ENCODE measurements around the gene WAS.
"Not testable (repeated sequence)": the region's sequence is repeated elsewhere in the genome, so short reads cannot be mapped to it uniquely, and the experiment has no call there.

Gene WAS

GRCh38 chrX:48683411-48683982 is at the start of gene WAS:
Gene WAS (plus strand): TSS chrX:48683799. CDS start chrX:48683854, 55 bp downstream.
- DNase-seq: peak; percentile 45 to 61

DNA sequence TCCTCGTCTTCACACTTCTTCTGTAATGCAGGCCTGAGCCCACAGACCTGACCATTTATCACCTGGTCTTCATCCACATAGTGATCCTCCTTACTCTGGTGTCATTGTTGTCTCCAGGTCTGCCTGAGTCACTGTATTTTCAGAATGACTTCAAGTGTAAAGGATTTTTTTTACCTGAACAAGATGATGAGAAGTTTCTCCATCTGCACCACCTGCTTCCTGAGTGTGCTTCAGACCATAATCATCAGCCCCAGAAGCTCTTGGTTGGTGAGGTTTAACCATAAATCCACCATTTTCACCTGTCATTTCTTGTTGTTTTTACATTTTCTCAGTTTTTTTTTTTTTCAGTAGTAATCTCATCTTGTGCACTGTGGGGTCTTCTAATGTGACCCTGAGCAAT is 47.3 kb upstream of the WAS start:
- no peak for DNase-seq

GRCh38 chrX:48636776-48637175 is 46.8 kb upstream of the WAS start:
- no peak for DNase-seq

GRCh38 chrX:48645669-48646068 is 37.9 kb upstream of the WAS start:
- DNase-seq: no peak

GRCh38 chrX:48648336-48648751 is 35.3 kb upstream of the WAS start:
- DNase-seq: peak; percentile 38 to 45

GRCh38 chrX:48649102-48649501 is 34.5 kb upstream of the WAS start:
- DNase-seq: no peak

DNA sequence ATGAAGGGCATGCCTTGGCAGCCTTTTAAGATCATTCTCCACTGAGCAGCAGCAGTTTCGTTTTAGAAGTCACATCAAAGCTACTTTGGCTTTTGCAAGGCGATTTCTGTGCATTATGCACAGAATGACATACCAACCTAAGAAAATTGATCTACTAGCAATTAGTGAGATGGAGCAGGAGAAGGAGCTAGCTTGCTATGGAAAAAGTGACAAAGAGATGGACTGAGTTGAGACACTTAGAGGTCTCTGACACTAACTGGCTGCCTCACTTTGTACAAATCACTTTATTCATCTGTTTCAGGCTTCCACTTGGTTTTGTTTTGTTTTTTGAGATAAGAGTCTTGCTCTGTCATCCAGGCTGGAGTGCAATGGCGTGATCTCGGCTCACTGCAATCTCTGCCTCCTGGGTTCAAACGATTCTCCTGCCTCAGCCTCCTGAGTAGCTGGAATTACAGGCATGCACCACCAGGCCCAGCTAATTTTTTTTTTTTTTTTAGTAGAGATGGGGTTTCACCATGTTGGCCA is 31.5 kb upstream of the WAS start:
- DNase-seq: not testable (repeated sequence)

DNA sequence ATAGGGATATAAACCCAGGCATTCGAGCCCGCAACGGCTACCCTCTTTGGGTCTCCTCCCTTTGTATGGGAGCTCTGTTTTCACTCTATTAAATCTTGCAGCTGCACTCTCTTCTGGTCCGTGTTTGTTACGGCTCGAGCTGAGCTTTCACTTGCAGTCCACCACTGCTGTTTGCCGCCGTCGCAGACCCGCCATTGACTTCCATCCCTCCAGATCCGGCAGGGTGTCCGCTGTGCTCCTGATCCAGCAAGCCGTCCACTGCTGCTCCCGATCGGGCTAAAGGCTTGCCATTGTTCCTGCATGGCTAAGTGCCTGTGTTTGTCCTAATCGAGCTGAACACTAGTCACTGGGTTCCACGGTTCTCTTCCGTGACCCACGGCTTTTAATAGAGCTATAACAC is 28.9 kb upstream of the WAS start:
- not testable (repeated sequence) for DNase-seq

DNA sequence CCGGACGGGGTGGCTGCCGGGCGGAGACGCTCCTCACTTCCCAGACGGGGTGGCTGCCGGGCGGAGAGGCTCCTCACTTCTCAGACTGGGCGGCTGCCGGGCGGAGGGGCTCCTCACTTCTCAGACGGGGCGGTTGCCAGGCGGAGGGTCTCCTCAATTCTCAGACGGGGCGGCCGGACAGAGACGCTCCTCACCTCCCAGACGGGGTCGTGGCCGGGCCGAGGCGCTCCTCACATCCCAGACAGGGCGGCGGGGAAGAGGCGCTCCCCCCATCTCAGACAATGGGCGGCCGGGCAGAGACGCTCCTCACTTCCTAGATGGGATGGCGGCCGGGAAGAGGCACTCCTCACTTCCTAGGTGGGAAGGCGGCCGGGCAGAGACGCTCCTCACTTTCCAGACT is 23.9 kb upstream of the WAS start:
- DNase-seq: not testable (repeated sequence)

- no peak for DNase-seq
These were observed 20.4 kb upstream of the WAS start for GRCh38 chrX:48663241-48663640.

DNA sequence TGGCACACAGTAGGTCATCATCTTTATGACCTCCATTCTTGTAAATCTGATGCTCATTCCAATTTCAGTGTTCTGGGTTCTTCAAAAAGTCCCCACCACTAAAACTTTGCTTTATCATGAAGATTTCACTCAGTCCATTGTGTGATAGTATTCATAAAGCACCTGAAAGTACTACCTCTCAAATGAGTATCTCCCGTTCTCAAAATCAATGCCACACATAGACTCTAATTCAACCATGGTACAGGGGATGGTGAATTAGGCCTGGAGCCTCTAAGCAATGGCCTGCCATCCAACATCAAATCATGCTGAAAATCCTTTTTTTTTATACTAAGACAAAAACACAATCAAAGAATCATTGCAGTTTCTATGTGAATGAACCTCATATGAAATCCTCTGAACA is 19.4 kb upstream of the WAS start:
- DNase-seq: no peak

DNA sequence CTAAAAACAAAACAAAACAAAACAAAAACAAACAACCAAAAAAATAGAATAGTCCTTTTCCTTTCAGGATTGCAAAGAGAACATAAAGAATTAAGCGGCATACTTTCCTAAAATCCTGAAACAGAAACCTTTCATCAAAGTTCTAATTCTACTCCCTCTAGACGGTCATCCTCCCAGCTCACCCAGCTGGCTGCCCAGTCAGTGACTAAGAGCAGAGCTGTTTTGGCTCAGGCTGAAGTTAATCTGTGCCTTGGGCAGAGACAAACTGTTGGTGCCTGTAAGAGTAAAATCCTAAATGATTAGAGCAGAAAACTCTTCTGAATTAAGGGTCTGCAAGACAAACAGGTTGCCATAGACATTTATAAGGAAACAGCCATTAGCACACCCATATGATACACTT is 17.6 kb upstream of the WAS start:
- no peak for DNase-seq

DNA sequence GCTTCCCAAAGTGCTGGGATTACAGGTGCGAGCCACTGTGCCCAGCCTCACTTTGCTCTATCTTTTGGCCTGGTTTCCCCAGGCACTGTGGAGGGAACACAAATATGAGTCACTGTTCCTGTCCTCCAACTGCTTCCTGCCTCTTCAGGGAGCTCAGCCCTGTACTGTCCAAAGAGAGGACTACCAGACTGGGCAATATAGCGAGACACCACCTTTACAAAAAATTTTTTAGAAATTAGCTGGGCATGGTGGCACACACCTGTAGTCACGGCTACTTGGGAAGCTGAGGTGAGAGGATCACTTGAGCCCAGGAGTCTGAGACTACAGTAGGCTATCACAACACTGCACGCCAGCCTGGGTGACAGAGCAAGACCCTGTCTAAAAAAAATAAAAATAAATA is 16.9 kb upstream of the WAS start:
- DNase-seq: no peak

DNA sequence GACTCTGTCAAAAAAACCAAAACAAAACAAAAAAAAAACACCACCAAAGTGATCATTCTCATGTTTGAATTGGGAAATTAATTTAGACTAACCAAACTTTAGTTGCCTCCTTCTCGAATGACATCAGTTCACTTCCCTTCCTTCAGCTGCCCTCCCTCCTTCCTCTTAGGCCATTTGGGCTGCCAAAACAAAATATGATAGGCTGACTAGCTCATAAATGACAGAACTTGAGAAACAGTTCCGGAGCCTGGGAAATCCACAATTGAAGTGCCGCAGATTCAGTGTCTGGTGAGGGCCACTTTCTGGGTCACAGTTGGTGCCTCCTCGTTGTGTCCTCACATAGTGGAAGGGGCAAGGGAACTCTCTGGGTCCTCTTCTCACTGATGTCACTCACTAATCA is 16.1 kb upstream of the WAS start:
- peak; percentile 69 to 72 for DNase-seq

GRCh38 chrX:48668187-48668586 is 15.4 kb upstream of the WAS start:
- not testable (repeated sequence) for DNase-seq

DNA sequence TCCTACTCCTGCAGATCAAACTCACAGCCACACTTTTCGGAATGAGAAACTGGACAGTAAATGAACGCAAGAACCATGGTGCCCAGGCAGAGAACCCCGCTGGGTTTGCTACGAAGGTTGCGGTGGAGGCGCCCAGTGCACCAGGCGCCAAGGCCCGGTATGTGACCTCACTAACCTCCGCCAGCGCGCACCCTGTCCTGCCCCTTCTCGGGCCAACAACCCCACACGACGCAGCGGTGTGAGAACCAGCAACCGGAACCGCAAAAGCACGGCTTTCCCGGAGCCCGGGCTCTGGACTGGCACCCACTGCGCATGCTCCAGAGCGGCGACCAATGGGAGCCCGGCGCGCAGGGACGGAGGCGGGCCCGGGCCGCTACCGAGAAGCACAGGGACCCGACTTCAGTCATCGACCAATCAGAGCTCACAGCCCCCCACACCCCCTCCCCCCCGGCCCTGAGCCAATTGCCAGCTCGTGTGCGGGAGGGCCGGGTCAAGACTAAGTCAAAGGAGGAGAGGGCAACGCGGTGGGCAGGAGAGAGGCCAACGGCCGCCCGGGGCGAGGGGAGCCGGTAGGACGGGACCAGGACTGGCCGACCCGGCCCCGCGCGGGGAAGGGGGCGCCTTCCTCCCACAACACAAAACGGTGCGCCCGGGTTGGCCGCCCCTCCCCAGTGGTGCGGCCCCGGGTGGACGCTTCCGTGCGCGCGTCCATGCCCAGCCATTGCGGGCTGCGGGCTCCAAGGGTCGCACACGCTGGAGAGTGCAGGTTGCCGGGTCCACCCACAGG is 7.3 kb upstream of the WAS start:
- DNase-seq: peak; percentile 84

DNA sequence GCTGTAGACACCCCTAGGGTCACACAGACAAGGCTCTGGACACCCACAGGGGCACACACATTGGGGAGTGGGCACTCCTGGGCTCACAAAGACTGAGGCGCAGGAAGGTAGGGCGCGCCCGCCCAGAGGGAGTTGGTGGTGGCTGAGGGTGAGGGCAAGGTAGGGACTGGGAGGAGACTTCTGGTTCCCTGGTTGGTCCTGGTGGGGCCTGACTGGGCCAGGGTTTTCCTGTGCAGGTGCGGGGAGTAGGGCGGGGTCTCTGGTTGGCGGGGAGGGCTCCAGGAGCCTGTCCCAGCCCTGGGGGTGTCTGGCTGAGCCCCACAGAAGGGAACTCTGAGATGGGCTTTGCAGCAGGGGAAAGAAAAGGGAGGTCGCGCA is 6.7 kb upstream of the WAS start:
- no peak for DNase-seq

- no peak for DNase-seq
These were observed 6.1 kb upstream of the WAS start for GRCh38 chrX:48677516-48677915.

GRCh38 chrX:48680467-48680866 is 3.1 kb upstream of the WAS start:
- peak; percentile 73 to 89 for DNase-seq

- DNase-seq: not testable (repeated sequence)
These were observed 2.7 kb upstream of the WAS start for GRCh38 chrX:48680925-48681324.

DNA sequence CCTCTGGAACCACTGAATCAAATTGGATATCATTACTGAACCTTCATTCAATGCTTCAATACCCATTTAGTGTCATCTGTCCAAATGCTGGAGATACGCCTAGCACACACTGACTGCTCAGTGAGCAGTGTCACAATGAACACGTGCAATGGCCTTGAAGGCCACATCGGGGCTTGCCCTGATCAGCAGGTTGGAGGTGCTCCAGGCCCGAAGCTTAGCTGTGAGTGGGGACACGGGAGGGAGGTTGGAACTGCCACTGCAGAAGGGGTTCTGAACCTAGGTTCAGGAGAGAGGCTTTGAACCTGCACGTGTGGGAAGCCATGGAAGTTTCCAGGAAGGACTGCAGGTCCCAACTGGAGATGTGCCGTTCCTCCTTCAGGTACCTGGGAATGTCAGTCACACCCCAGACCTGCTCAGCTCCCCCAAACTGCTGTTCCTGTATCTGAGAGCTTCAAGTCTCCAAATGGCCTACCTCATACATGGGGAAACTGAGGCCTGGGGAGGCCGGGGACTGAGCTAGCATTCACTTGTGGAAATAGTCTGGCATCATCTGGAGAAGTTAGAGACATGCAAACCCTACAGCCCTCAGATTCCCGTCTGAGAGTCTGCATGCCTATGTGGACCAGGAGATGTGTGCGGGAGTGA is 1.9 kb upstream of the WAS start:
- no peak for DNase-seq

DNA sequence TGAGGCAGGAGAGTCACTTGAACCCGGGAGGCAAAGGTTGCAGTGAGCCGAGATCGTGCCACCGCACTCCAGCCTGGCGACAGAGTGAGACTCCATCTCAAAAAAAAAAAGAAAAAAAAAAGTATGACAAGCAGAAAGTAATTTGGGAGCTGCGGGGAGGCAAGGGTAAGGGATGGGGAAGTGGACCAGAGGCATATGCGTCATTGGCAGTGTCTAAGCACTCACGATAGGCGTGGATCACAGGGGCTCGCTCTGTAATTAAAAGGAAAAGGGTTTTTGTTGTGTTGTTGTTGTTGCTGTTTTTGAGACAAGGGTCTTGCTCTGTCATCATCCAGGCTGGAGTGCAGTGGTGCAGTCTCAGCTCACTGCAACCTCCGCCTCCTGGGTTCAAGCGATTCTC is 804 bp upstream of the WAS start:
- peak; percentile 42 to 55 for DNase-seq

DNA sequence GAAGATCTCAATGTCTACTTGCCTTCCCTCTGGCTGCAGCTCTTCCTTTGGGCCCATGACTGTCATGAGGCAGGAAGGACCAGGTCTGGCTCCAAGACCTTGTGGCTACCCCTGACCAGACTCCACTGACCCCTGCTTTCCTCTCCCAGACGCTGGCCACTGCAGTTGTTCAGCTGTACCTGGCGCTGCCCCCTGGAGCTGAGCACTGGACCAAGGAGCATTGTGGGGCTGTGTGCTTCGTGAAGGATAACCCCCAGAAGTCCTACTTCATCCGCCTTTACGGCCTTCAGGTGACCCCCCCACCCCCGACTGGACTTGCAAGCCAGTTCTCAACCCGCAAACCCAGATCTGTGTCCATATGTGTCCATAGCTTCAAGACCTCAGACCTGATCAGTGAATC is 535 bp downstream of the WAS start:
- DNase-seq: no peak

DNA sequence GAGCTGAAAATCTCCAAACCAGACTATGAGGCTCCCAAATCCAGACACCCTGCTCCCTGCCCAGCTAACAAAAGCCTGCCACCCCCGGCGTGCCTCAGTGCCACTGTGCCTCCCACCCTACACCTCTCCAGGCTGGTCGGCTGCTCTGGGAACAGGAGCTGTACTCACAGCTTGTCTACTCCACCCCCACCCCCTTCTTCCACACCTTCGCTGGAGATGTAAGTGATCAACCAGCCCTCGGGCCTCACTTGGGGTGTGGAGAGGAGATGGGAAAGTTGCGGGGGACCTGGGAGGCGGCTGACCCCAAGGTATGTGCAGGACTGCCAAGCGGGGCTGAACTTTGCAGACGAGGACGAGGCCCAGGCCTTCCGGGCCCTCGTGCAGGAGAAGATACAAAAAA is 1.8 kb downstream of the WAS start:
- DNase-seq: no peak

Data from inflammatory macrophage treated with lipopolysaccharide for 1 hour (primary cell).